NCI-H446 (cell line): Measurements from ENCODE around the gene CCDC73.
"Not testable (repeated sequence)": the region's sequence is repeated elsewhere in the genome, so short reads cannot be mapped to it uniquely, and the experiment has no call there.

Experiments
- DNase-seq, 2 experiments: peaks; one replicate each; lab custom pipeline; 2025; lab: John Stamatoyannopoulos, UW

CCDC73 gene

GRCh38 chr11:32794439-32794838, at the start of gene CCDC73:
Gene CCDC73 (minus strand): TSS chr11:32794662. CDS start chr11:32760243, 34,419 bp downstream.
- no peak for DNase-seq

GRCh38 chr11:32843544-32843943, 49.1 kb upstream of the CCDC73 start:
- DNase-seq: no peak

GRCh38 chr11:32840587-32840986, 46.1 kb upstream of the CCDC73 start:
- no peak for DNase-seq

- no peak for DNase-seq
Measured at GRCh38 chr11:32839308-32839707, 44.8 kb upstream of the CCDC73 start.

- DNase-seq: peak in 1 of 2 experiments; percentile 8
Measured at GRCh38 chr11:32838505-32839274, 44.2 kb upstream of the CCDC73 start.

- no peak for DNase-seq
Measured at GRCh38 chr11:32836946-32837345, 42.5 kb upstream of the CCDC73 start.

- DNase-seq: no peak
Measured at GRCh38 chr11:32833921-32834320, 39.5 kb upstream of the CCDC73 start.

GRCh38 chr11:32831221-32831620, 36.8 kb upstream of the CCDC73 start:
- DNase-seq: no peak

- DNase-seq: no peak
Measured at GRCh38 chr11:32830796-32831195, 36.3 kb upstream of the CCDC73 start.

GRCh38 chr11:32830413-32830738, 35.9 kb upstream of the CCDC73 start:
- no peak for DNase-seq

GRCh38 chr11:32829680-32830412, 35.4 kb upstream of the CCDC73 start, which contains the start of gene PRRG4:
Gene PRRG4 (plus strand): TSS chr11:32829927. CDS start chr11:32830530, 603 bp downstream.
- DNase-seq: no peak

- no peak for DNase-seq
Measured at GRCh38 chr11:32829157-32829679, 34.8 kb upstream of the CCDC73 start.

- no peak for DNase-seq
Measured at GRCh38 chr11:32827276-32827675, 32.8 kb upstream of the CCDC73 start.

- no peak for DNase-seq
Measured at GRCh38 chr11:32826113-32826512, 31.7 kb upstream of the CCDC73 start.

GRCh38 chr11:32823617-32824016, 29.2 kb upstream of the CCDC73 start:
- not testable (repeated sequence) for DNase-seq

GRCh38 chr11:32821917-32822560, 27.6 kb upstream of the CCDC73 start:
- no peak for DNase-seq

- no peak for DNase-seq
Measured at GRCh38 chr11:32821517-32821916, 27.1 kb upstream of the CCDC73 start.

- DNase-seq: no peak
Measured at GRCh38 chr11:32820497-32820896, 26.0 kb upstream of the CCDC73 start.

GRCh38 chr11:32819187-32819586, 24.7 kb upstream of the CCDC73 start:
- DNase-seq: no peak

- DNase-seq: no peak
Measured at GRCh38 chr11:32817852-32818183, 23.4 kb upstream of the CCDC73 start.

GRCh38 chr11:32817181-32817851, 22.9 kb upstream of the CCDC73 start:
- no peak for DNase-seq

GRCh38 chr11:32809313-32809712, 14.9 kb upstream of the CCDC73 start:
- peak; percentile 30 to 71 for DNase-seq
